Stomach (tissue), 4 donors: ENCODE data around the gene GREB1.

Experiments used
- EP300 ChIP-seq: sonication (generic); formaldehyde crosslinking; IDR thresholded peaks from one replicate; pipeline ENCODE4 v1.6.1; 2017; ENCODE audit warnings: antibody characterized with exemption
- POLR2A ChIP-seq, 4 donors: fragments of 450-650 bp; IDR thresholded peaks; one replicate each; pipeline ENCODE4 v1.6.1; 2016; ENCODE audit warnings: antibody characterized with exemption in 4 of 4, control low read depth in 2 of 4, mild to moderate bottlenecking in 1 of 4, moderate library complexity in 1 of 4
- POLR2AphosphoS5 ChIP-seq, 3 donors: sonication (generic); formaldehyde crosslinking; IDR thresholded peaks; one replicate each; pipeline ENCODE4 v1.6.1; 2016; ENCODE audit warnings: antibody characterized with exemption in 3 of 3
- TF ChIP-seq, protein P1 (sequence below), 7 experiments: fragments of 450-650 bp in 4 of 7; fragments of 200-600 bp in 3 of 7; sonication (generic) in 3 of 7; IDR thresholded peaks; one replicate each; pipeline ENCODE4 v1.5.1; 2016 to 2019; ENCODE audit warnings: antibody characterized with exemption in 7 of 7, control low read depth in 2 of 7, mild to moderate bottlenecking in 1 of 7

DNA sequence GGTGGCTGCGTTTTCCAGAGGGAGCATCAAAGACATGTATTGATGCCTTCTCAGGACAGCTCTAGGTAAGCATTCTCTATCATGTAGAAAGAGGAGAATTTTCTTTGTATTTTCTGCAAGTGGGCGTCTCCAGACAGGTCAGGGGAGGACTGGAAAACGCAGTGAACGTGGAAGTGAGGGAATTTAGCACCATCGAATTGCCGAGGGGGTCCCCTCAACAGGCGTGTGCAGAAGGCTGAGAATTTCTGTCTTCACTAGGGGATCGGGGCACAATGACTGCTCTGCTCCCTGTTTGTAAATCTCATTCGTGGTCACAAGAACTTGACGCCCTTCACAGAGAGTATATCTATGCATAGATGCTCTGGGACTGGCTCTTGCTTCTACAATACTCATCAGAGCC is 141.1 kb downstream of the GREB1 start:
- TF ChIP-seq, protein P1, sequence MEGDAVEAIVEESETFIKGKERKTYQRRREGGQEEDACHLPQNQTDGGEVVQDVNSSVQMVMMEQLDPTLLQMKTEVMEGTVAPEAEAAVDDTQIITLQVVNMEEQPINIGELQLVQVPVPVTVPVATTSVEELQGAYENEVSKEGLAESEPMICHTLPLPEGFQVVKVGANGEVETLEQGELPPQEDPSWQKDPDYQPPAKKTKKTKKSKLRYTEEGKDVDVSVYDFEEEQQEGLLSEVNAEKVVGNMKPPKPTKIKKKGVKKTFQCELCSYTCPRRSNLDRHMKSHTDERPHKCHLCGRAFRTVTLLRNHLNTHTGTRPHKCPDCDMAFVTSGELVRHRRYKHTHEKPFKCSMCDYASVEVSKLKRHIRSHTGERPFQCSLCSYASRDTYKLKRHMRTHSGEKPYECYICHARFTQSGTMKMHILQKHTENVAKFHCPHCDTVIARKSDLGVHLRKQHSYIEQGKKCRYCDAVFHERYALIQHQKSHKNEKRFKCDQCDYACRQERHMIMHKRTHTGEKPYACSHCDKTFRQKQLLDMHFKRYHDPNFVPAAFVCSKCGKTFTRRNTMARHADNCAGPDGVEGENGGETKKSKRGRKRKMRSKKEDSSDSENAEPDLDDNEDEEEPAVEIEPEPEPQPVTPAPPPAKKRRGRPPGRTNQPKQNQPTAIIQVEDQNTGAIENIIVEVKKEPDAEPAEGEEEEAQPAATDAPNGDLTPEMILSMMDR (IDR thresholded peaks at IDR 0.05): no peak
- TF ChIP-seq POLR2A (IDR thresholded peaks at IDR 0.05) (no peak), POLR2AphosphoS5 (IDR thresholded peaks at IDR 0.05) (no peak), EP300 (no peak)
